ENCODE measurements around the gene PUM1. TPM values are rescaled to one million over a fixed set of nuclear protein-coding genes. Genes with fewer than 3 reads are reported as not detected.
"Not testable (repeated sequence)": the region's sequence is repeated elsewhere in the genome, so short reads cannot be mapped to it uniquely, and the experiment has no call there.

The PUM1 gene
- total and polyA plus RNA-seq, 2 experiments from 2014 or later: 68.6 to 97.4 TPM

GRCh38 chr1:31095298-31095981 lies 29.9 kb upstream of the PUM1 start:
- TF ChIP-seq EZH2 (IDR thresholded peaks at IDR 0.05; ENCODE audit: borderline replicate concordance) (no peak), CTCF (IDR thresholded peaks at IDR 0.05; ENCODE audit: poor library complexity) (no peak), EZH2phosphoT487 (IDR thresholded peaks at IDR 0.05; ENCODE audit: low read depth, severe bottlenecking, unreplicated experiment) (no peak)
- peaks cover 6% of the 10 kb centered on the region for H3K4me1 ChIP-seq (ENCODE audit: insufficient read depth)
- no peaks in the 10 kb centered on the region for H3K36me3 ChIP-seq (replicated peaks; ENCODE audit: insufficient read depth, low read depth)
- no peaks in the 10 kb centered on the region for H4K20me1 ChIP-seq (ENCODE audit: insufficient read depth, poor library complexity, severe bottlenecking)
- no peak for DNase-seq (ENCODE audit: low spot score)
- WGBS (ENCODE audit: low lambda C conversion rate, missing lambda C conversion rate): 96% methylated on average over 12 of the region's 12 CpGs
- no peaks in the 10 kb centered on the region for H3K9me3 ChIP-seq (ENCODE audit: low read depth)
- no peaks in the 10 kb centered on the region for H3K79me2 ChIP-seq
- H3K4me2 ChIP-seq: no peak overlapping the region
- peak overlapping the region; percentile 74 for H3K27ac ChIP-seq
- no peaks in the 10 kb centered on the region for H3K9me2 ChIP-seq (replicated peaks; ENCODE audit: insufficient read depth)
- H2AFZ ChIP-seq: no peak overlapping the region
- H3K27me3 ChIP-seq: no peaks in the 10 kb centered on the region
- H3K4me3 ChIP-seq: no peak overlapping the region

GRCh38 chr1:31088081-31088480 lies 22.6 kb upstream of the PUM1 start:
- H3K4me1 ChIP-seq (ENCODE audit: insufficient read depth); H3K27ac ChIP-seq; H2AFZ ChIP-seq; H3K9me2 ChIP-seq (replicated peaks; ENCODE audit: insufficient read depth); DNase-seq (ENCODE audit: low spot score); H3K4me3 ChIP-seq; H3K9me3 ChIP-seq (ENCODE audit: low read depth); H3K4me2 ChIP-seq; H3K36me3 ChIP-seq (replicated peaks; ENCODE audit: insufficient read depth, low read depth); H4K20me1 ChIP-seq (ENCODE audit: insufficient read depth, poor library complexity, severe bottlenecking); H3K27me3 ChIP-seq; H3K79me2 ChIP-seq: not testable (repeated sequence)
- 90% methylated on average over 3 of the region's 3 CpGs for WGBS (ENCODE audit: low lambda C conversion rate, missing lambda C conversion rate)

- Histone ChIP-seq H3K9me2 (replicated peaks; ENCODE audit: insufficient read depth) (no peaks in the 10 kb centered on the region), H3K27me3 (no peaks in the 10 kb centered on the region), H3K4me2 (no peak overlapping the region), H2AFZ (no peak overlapping the region), H3K27ac (no peak overlapping the region), H3K36me3 (replicated peaks; ENCODE audit: insufficient read depth, low read depth) (no peaks in the 10 kb centered on the region), H4K20me1 (ENCODE audit: insufficient read depth, poor library complexity, severe bottlenecking) (no peaks in the 10 kb centered on the region), H3K79me2 (no peaks in the 10 kb centered on the region), H3K4me3 (no peak overlapping the region), H3K4me1 (ENCODE audit: insufficient read depth) (no peaks in the 10 kb centered on the region), H3K9me3 (ENCODE audit: low read depth) (no peaks in the 10 kb centered on the region)
- TF ChIP-seq EZH2phosphoT487 (IDR thresholded peaks at IDR 0.05; ENCODE audit: low read depth, severe bottlenecking, unreplicated experiment) (no peak), EZH2 (IDR thresholded peaks at IDR 0.05; ENCODE audit: borderline replicate concordance) (no peak), CTCF (IDR thresholded peaks at IDR 0.05; ENCODE audit: poor library complexity) (no peak)
- 70% methylated on average over 16 of the region's 16 CpGs for WGBS (ENCODE audit: low lambda C conversion rate, missing lambda C conversion rate)
- DNase-seq (ENCODE audit: low spot score): no peak
Observed at GRCh38 chr1:31084782-31085569, 19.5 kb upstream of the PUM1 start.

GRCh38 chr1:31082385-31082784 lies 16.9 kb upstream of the PUM1 start:
- Histone ChIP-seq H3K79me2 (no peaks in the 10 kb centered on the region), H3K9me2 (replicated peaks; ENCODE audit: insufficient read depth) (no peaks in the 10 kb centered on the region), H3K4me1 (ENCODE audit: insufficient read depth) (no peaks in the 10 kb centered on the region), H3K4me2 (no peak overlapping the region), H3K27me3 (no peaks in the 10 kb centered on the region), H3K9me3 (ENCODE audit: low read depth) (no peaks in the 10 kb centered on the region), H3K27ac (no peak overlapping the region), H3K4me3 (no peak overlapping the region), H4K20me1 (ENCODE audit: insufficient read depth, poor library complexity, severe bottlenecking) (no peaks in the 10 kb centered on the region), H2AFZ (no peak overlapping the region), H3K36me3 (replicated peaks; ENCODE audit: insufficient read depth, low read depth) (no peaks in the 10 kb centered on the region)
- DNase-seq (ENCODE audit: low spot score): no peak
- TF ChIP-seq EZH2 (IDR thresholded peaks at IDR 0.05; ENCODE audit: borderline replicate concordance) (no peak), EZH2phosphoT487 (IDR thresholded peaks at IDR 0.05; ENCODE audit: low read depth, severe bottlenecking, unreplicated experiment) (no peak), CTCF (IDR thresholded peaks at IDR 0.05; ENCODE audit: poor library complexity) (no peak)
- WGBS (ENCODE audit: low lambda C conversion rate, missing lambda C conversion rate): 100% methylated on average over 3 of the region's 3 CpGs
